A673 (cell line): ENCODE measurements around the gene KCND3. TPM values are rescaled to one million over a fixed set of nuclear protein-coding genes. Genes with fewer than 3 reads are reported as not detected.

Experiments used
- BruUV-seq: library from RNA; stranded (reverse); fragments of 400-500 nt; replicated peaks from 2 replicates; lab custom pipeline; 2021; lab: Mats Ljungman, UMichigan
- CTCF ChIA-PET: fragments of 300-600 bp; sonication (Branson Sonifier 250); formaldehyde crosslinking; loops from one replicate; lab custom pipeline; 2022; ENCODE audit warnings: antibody characterized with exemption; lab: Charles Lee
- POLR2A ChIA-PET: fragments of 300-600 bp; sonication (Branson Sonifier 250); formaldehyde crosslinking; loops from one replicate; lab custom pipeline; 2022; ENCODE audit warnings: antibody characterized with exemption; ENCODE audit not compliant: low non-redundant PET; lab: Charles Lee
- DNase-seq: peaks from one replicate; pipeline ENCODE4 v3.0.0-alpha.2; 2015; ENCODE audit warnings: low spot score
- H3K27ac ChIP-seq: fragments of 200-600 bp; sonication (generic); 2 replicates; pipeline ENCODE4 v1.5.1; 2016; ENCODE audit warnings: mixed run types, low read depth, mild to moderate bottlenecking, mixed read lengths, antibody characterized with exemption, low read length; ENCODE audit not compliant: poor library complexity, severe bottlenecking
- H3K27me3 ChIP-seq: fragments of 200-600 bp; sonication (generic); replicated peaks from 2 replicates; pipeline ENCODE4 v1.6.1; 2017; ENCODE audit warnings: mixed run types, low read depth, mild to moderate bottlenecking, mixed read lengths, antibody characterized with exemption, low read length; ENCODE audit not compliant: insufficient read depth, poor library complexity
- H3K36me3 ChIP-seq: fragments of 200-600 bp; sonication (generic); 2 replicates; pipeline ENCODE4 v1.6.1; 2016; ENCODE audit warnings: mixed run types, mild to moderate bottlenecking, mixed read lengths, antibody characterized with exemption, low read length; ENCODE audit not compliant: insufficient read depth, poor library complexity, severe bottlenecking
- H3K4me1 ChIP-seq: fragments of 200-600 bp; sonication (generic); 2 replicates; pipeline ENCODE4 v1.6.1; 2017; ENCODE audit warnings: mixed run types, mild to moderate bottlenecking, mixed read lengths, antibody characterized with exemption, low read length; ENCODE audit not compliant: insufficient read depth, poor library complexity, severe bottlenecking
- H3K4me3 ChIP-seq: fragments of 200-600 bp; sonication (generic); 2 replicates; pipeline ENCODE4 v1.5.1; 2016; ENCODE audit warnings: low read depth, mixed run types, mild to moderate bottlenecking, mixed read lengths, low read length; ENCODE audit not compliant: poor library complexity, severe bottlenecking
- H3K9me3 ChIP-seq: fragments of 200-600 bp; sonication (generic); 2 replicates; pipeline ENCODE4 v1.6.1; 2016; ENCODE audit warnings: mixed run types, low read depth, mild to moderate bottlenecking, mixed read lengths, antibody characterized with exemption, low read length; ENCODE audit not compliant: poor library complexity, severe bottlenecking
- EZH2 ChIP-seq: fragments of 200-600 bp; sonication (generic); IDR thresholded peaks from 2 replicates; pipeline ENCODE4 v1.6.1; 2017; ENCODE audit warnings: borderline replicate concordance, low read depth, mild to moderate bottlenecking, mixed read lengths, antibody characterized with exemption, low read length; ENCODE audit not compliant: poor library complexity, severe bottlenecking
- intact Hi-C: fragments of 100-400 bp; cut with micrococcal nuclease; formaldehyde crosslinking; loops from one replicate; pipeline ENCODE4 v1.10.0; 2022; ENCODE audit not compliant: unreplicated experiment
- total RNA-seq: library from RNA; stranded (reverse); gene quantifications from 2 replicates; pipeline ENCODE4 v1.2.3, GENCODE V29; 2021
- TF ChIP-seq, protein P1 (sequence below): fragments of 300-800, 200-600 bp; sonication (generic); conservative IDR thresholded peaks from 2 replicates; pipeline ENCODE4 v1.5.1; 2017; ENCODE audit warnings: low read depth, mild to moderate bottlenecking, antibody characterized with exemption, low read length, moderate library complexity, mixed read lengths

KCND3 gene
- total RNA-seq, 1 experiment from 2014 or later: not detected

DNA sequence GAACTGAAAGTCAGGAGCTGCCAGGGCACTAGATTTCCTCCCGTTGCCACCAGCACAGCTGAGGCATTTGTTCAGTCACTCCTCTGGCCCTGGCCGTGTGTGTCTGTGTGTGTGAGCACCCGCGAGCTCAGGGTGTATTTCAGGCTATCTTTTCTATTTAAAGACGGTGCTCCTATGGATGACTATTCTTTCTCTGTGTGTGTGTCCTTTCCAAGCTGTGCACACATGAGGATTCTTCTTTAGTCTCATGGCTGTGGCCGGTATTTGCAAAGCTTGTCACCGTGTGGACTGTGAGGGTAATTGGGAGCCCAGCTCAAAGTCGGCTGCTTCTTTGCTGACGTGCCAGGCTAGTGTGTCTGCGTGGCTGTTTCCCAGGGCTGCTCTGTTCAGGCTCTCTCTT, 3.0 kb upstream of the KCND3 start:
- POLR2A ChIA-PET: no interaction called here
- no peak for TF ChIP-seq EZH2
- TF ChIP-seq, protein P1, sequence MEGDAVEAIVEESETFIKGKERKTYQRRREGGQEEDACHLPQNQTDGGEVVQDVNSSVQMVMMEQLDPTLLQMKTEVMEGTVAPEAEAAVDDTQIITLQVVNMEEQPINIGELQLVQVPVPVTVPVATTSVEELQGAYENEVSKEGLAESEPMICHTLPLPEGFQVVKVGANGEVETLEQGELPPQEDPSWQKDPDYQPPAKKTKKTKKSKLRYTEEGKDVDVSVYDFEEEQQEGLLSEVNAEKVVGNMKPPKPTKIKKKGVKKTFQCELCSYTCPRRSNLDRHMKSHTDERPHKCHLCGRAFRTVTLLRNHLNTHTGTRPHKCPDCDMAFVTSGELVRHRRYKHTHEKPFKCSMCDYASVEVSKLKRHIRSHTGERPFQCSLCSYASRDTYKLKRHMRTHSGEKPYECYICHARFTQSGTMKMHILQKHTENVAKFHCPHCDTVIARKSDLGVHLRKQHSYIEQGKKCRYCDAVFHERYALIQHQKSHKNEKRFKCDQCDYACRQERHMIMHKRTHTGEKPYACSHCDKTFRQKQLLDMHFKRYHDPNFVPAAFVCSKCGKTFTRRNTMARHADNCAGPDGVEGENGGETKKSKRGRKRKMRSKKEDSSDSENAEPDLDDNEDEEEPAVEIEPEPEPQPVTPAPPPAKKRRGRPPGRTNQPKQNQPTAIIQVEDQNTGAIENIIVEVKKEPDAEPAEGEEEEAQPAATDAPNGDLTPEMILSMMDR: no peak
- Histone ChIP-seq H3K4me3 (no peak overlapping the region), H3K36me3 (no peaks in the 10 kb centered on the region), H3K27ac (no peak overlapping the region), H3K27me3 (peaks cover 82% of the 10 kb centered on the region), H3K9me3 (no peaks in the 10 kb centered on the region), H3K4me1 (peaks cover 19% of the 10 kb centered on the region)
- BruUV-seq: no TSS peak
- no peak for DNase-seq
- intact Hi-C loops: loop anchor here (5.0 kb wide), 1 partner anchor 195 kb away; no protein-coding TSS in a partner anchor
- CTCF ChIA-PET: no interaction called here

DNA sequence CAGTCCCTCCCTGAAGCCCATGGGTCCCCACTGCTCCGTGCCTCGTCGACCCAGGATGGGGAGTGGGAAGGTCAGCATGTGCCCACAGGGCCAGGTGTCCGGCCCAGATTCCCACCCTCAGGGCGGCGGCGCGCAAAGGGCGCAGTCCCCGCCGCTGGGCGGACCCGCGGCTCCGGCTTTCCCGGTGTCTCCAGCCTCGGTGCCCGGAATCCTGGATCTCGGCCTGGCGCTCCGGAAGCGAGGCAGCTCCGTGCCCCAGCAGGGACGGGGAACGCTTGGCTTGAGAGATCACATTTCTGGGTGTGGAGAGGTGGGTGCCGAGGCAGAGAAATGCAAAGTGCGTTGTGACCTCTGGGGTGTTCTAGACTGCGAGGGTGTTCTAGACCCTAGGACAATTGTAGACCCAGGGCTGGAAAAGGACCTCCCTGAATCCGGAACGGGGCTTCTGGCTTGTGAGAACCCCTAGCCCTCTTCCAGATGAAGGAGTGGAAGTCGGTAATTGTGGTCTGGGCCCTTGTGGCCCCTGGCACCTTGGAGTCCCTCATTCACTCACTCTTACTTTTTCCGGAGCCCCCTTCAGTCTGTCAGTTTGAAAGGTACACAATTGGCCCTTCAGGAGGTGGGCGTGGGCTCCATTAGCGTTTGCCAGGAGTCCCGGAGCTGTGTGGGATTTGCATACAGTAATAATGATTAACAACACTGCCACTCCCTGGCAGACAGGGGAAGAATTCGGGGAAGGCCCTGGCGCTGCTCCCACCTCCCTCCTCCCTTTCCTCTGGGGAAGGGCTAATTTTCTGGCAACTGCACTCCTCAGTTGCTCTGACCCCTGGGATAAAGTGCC, 1.6 kb upstream of the KCND3 start:
- POLR2A ChIA-PET: no interaction called here

DNA sequence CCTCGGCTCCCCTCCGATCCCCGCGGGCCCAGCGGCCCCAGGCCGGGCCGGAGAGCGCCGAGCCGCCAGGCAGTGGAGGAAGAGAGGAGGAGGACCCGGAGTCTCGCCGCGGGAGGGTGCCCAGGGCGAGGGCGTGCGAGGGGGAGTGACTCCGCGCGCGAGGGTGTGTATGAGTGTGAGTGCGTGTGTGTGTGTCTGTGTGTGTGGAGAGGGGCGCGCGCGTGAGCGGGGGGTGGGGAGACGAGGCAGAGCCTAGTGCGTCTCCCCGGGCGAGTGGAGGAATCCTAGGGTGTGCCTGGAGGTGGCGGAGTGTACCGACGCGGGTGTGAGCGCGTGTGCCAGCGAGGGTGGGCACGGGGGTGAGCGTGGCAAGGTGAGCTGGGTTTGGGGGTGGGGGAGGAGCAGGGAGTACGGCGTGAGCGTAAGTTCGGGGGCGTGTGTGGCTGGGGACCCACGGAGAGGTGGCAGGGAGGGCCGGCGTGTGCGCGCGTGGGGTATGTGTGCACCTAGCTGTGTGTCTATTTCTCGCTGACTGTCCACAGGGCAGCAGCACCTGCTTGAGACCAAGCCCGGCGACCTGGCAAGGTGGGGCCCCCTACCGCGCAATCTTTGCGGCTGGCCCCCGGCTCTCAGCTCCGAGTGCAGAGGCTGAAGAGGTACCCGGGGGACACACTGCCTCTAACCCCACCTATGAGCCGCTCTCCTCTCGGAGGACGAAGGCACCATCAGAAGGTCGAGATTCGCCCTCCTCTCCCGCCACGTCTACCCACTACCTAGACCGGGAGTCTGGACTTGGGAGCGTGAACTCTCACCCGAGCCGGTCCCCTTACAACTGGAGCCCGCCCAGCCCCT, 784 bp upstream of the KCND3 start:
- no peaks in the 10 kb centered on the region for H3K9me3 ChIP-seq
- ChIA-PET POLR2A (no interaction called here), CTCF (no interaction called here)
- BruUV-seq: no TSS peak
- H3K36me3 ChIP-seq: no peaks in the 10 kb centered on the region
- TF ChIP-seq, protein P1: no peak
- TF ChIP-seq EZH2: no peak
- peaks cover 19% of the 10 kb centered on the region for H3K4me1 ChIP-seq
- H3K27ac ChIP-seq: no peak overlapping the region
- H3K4me3 ChIP-seq: peak overlapping the region; percentile 45
- H3K27me3 ChIP-seq: peaks cover 75% of the 10 kb centered on the region
- DNase-seq: peak; percentile 21
- intact Hi-C loops: loop anchor here (5.0 kb wide), 1 partner anchor 193 kb away; no protein-coding TSS in a partner anchor

More for the DNA sequence above, 1.6 kb upstream of the KCND3 start:
- DNase-seq: peak; percentile 80
- no TSS peak for BruUV-seq
- H3K27ac ChIP-seq: no peak overlapping the region
- peaks cover 19% of the 10 kb centered on the region for H3K4me1 ChIP-seq
- no peaks in the 10 kb centered on the region for H3K36me3 ChIP-seq
- peak overlapping the region; percentile 45 for H3K4me3 ChIP-seq
- CTCF ChIA-PET: no interaction called here
- intact Hi-C loops: loop anchor here (5.0 kb wide), 1 partner anchor 194 kb away; no protein-coding TSS in a partner anchor
- TF ChIP-seq, protein P1: peak; percentile 62
- TF ChIP-seq EZH2: peak; percentile 86
- peaks cover 78% of the 10 kb centered on the region for H3K27me3 ChIP-seq
- no peaks in the 10 kb centered on the region for H3K9me3 ChIP-seq
